Adrenal gland (tissue), 5 donors: ENCODE results near the gene NENF.
A peak's percentile ranks its signal among the peaks of the same experiment; 100 is the strongest.

Experiments used
- CTCF ChIP-seq, 6 experiments: fragments of 450-650 bp in 4 of 6; fragments of 200-600 bp in 2 of 6; sonication (generic) in 1 of 6; IDR thresholded peaks; 1 replicate in 5 of 6; 2 replicates in 1 of 6; pipeline versions ENCODE4 v1.5.1 to v1.8.0; 2016 to 2021; ENCODE audit warnings: antibody characterized with exemption in 6 of 6, mild to moderate bottlenecking in 2 of 6, moderate library complexity in 1 of 6
- POLR2A ChIP-seq, 2 donors: fragments of 450-650 bp; IDR thresholded peaks; one replicate each; pipeline ENCODE4 v1.6.1; 2017; ENCODE audit warnings: antibody characterized with exemption in 2 of 2, mild to moderate bottlenecking in 2 of 2, moderate library complexity in 1 of 2
- donor health status: DM: no; HTN: no; CAD: no.

DNA sequence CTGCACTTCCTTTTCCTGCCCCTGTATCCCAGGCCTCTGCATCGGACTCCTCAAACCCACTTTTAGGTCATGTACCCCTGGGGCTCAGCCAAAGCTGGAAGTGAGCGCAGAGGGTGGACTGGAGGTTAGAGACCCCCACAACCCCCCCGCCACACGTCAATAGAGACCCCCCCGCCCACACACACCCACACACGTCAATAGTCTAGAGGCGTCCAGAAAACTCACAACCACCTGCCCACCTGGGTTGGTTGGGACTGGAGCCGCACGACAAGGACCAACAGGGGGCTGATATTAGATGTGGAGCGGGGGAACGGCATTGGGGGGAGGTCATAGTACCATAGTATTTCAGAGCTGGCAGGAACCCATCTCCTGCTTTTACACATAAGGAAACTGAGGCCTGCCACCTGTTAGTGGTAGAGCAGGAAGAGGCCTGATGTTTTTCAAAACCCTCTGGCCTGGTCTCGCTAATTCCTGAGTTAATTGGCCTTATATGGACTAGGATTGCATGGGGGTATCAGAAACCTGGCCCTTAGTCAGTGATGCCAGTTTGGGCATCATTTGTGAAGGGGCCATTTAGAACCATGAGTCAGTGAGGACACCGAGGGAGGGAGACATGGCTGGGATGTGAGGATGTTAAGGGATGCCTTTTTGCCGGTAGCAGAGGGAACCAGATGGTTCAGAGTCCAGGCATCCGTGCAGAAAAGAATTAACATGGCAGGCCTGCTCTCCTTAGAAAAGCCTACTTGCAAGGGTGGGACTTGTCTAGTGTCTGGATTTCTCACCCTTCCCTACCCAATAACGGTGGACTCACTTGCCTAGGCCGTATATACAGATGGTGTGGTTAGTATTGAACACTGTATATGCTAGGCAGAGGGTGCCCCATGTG lies 1.1 kb downstream of the NENF start:
- TF ChIP-seq POLR2A (IDR thresholded peaks at IDR 0.05) (no peak), CTCF (IDR thresholded peaks at IDR 0.05) (peak in 1 of 6 experiments; percentile 9)
